GM12872 (cell line): Measurements from ENCODE around the gene ANKRD18A.

Source experiments
- TF ChIP-seq, protein P1 (sequence below): IDR thresholded peaks from 3 replicates; pipeline ENCODE4 v1.5.1; 2011; ENCODE audit warnings: low read depth, mild to moderate bottlenecking, low read length, moderate library complexity; ENCODE audit not compliant: insufficient read depth

ANKRD18A gene

DNA sequence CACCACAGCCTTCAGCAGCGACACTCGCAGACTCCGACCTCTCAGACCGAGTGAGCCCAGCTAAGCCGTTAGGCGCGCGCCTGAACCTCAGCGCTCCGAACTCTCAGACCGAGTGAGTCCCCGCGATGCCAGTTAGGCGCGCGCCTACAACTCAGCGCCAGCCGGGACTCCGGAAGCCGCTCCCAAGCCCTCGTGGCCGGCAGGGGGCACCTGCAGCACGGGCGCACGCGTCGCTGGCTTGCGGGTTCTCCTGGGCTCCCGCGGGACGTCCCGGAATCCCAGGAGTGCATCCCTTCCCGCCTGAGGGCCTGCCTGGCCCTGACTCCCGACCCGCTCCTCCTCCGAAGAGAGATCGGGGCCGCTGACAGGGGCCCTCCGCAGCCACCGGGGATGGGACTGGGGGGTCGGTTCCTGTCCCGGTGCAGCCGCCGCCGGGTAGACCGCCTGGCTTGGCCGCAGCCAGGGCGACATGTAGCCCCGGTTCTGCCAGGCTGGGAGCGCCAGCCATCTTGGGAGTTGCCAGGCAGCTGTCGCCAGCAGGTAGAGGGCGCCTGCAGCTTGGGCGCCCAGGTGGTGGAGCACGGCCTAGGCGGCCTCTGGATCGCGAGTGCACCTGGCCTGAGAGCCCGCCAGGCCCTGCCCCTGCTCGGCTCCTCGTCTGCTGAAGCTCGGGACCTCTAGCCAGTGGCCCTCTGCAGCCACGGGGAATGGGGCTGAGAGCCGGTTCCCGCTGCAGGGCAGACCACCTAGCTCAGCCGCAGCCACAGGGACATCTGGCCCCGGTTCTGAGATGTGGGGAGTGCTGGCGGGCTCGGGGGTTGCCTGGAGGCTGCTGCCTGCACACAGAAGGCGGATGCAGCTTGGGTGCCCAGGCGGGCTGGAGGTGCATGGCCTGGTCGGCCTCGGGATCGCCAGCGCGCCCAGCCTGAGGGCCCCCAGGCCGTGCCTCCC, at the start of gene ANKRD18A:
Gene ANKRD18A, minus strand, starts transcription at position 114 of the 951 bp plus-strand sequence. CDS start 311 bp downstream, outside the sequence.
- TF ChIP-seq, protein P1, sequence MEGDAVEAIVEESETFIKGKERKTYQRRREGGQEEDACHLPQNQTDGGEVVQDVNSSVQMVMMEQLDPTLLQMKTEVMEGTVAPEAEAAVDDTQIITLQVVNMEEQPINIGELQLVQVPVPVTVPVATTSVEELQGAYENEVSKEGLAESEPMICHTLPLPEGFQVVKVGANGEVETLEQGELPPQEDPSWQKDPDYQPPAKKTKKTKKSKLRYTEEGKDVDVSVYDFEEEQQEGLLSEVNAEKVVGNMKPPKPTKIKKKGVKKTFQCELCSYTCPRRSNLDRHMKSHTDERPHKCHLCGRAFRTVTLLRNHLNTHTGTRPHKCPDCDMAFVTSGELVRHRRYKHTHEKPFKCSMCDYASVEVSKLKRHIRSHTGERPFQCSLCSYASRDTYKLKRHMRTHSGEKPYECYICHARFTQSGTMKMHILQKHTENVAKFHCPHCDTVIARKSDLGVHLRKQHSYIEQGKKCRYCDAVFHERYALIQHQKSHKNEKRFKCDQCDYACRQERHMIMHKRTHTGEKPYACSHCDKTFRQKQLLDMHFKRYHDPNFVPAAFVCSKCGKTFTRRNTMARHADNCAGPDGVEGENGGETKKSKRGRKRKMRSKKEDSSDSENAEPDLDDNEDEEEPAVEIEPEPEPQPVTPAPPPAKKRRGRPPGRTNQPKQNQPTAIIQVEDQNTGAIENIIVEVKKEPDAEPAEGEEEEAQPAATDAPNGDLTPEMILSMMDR: peak; percentile 31; the same call in 1 of the 3 replicates

DNA sequence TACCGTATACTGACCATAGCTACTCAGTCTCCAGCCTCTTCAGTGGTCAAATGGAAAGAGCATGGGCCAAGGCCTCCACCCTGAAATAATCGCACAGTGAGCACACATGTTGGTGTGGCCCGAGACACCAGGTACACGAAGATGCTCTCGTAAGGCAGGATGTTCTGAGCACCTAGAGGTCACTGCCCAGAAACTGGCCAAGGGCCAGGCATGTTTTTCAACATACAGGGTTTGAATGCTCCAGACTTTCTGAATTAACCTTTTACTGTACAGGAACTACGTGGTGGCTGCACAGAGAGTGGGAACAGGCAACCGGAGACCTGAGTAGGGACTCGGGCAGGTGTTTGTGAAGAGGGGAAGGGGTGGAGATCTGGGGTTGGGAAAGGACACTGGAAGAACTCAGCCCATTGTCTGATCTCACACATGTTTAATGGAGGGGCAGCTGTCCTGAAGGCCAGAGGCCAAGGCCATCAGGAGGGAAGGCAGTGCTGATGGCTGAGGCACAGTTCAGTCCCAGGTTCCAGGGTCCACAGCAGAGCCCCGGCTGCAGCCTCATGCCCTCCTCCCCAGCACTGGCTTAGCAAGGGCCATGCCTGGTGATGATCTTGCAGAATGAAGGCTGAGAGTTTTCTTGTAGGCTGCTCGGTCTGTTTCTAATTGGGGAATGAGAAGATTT, 48.5 kb upstream of the ANKRD18A start:
- TF ChIP-seq, protein P1: no peak

DNA sequence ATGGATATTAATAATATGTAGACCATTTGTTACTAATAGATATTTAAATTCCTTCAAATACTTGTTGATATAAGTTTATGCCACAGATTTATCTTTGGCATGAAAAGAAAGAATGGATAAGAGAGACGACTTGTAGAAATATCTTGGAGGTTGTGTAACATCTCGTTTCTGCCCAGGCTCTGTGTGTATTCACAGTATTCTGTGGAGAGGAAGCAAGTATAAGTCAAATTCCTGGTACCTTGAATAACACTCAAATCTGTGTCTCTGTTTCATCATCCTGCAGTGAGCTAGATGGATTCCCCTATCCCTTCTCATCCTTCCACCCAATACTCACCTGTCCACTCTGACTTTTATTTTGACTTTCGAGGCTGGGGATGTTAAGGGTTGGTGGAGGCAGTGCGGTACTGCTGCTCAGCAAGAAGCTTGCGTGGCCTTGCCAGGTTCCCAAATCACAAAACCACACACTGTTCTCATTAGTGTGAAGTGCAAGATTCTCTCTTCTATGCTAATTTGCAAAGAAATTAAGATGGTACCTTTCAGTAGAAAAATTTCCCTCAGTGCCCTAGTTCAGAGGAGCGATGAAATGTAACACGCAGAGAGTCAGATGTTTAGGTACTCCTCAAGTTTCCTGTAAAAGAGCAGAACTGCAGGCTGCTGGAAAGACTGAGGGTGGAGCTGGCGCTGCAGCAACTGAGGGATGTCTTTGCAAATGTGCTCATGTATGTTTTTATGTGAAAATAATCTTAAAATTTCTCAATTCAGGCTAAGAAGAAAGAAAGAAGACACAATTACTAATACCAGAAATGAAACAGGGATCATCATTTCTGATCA, 42.6 kb upstream of the ANKRD18A start:
- TF ChIP-seq, protein P1: no peak

DNA sequence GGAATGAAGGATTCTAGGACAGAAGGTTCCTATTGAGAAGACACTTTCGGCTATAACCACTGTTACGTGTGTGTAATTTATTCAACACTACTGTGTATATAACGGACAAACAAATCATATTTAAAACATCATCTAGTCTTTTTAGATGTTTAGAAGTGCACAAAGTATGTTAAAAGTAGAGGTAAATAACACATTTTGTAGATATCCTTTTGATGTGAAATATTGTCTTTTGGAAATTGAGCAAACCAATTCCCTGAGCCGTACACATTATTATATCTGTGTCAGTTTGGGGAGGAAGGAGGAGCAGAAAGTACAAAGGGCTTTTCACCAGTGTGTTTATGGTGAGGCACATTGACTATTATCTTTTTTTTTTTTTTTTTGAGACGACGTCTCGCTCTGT, 39.1 kb upstream of the ANKRD18A start:
- TF ChIP-seq, protein P1: no peak

DNA sequence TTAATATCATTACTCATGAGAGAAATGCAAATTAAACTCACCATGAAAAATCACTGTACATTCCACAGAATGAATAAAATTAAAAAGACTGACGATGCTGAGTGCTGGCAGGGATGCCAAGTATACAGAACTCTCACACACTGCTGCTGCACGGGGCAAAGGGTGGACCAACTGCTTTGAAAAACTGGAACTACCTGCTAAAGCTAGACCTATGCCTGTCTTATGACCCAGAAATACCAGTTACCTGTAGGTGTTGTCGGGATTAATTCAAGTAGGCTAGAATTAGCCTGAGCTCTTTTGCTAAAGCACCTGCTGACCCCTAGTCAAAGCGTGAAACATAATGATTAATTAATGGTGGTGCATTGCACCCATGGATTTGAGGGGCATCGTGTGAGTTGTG, 36.5 kb upstream of the ANKRD18A start:
- TF ChIP-seq, protein P1: no peak

DNA sequence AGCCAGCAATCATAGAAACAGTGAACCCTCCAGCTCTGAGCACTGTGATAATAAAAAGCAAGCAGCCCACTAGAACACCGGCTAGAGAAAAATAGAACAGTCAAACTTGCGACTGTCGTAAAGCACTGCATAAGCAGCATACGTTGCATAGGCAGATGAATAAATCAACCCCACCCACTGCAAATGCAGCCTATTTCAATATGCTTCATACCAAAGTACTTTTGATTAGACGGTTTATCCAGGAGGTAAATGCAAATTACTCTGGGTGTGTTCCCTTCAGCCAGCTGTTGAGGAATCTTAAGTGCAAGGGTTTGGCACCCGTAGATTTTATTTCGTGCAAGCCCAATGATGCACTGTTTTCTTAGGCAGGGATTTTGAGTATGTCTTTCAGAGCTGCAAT, 32.1 kb upstream of the ANKRD18A start:
- TF ChIP-seq, protein P1: no peak

DNA sequence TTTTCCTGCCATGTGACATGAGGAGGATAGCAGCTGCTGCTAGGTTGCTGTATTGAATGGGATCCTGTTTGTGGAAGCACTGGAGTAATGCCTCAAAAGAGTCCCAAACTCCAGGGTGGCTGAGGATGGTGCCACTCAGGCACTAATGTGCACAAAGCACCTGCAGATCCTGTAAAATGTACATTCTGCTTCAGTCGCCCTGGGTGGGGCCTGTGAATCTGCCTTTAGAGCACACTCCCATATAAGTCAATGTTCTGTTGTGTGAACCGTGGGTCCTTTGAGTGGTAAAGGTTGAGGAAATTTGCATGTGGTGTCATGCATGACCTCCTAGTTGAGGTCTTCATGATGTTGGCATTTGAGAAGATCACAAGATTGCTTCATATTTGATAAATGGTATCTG, 31.6 kb upstream of the ANKRD18A start:
- TF ChIP-seq, protein P1: no peak
